Brain pericyte (primary cell): ENCODE measurements around the gene EFNA3.

Experiments used
- DNase-seq: peaks from one replicate; pipeline ENCODE4 v3.0.0-alpha.2; 2012; ENCODE audit warnings: low read depth, low spot score

The EFNA3 gene

GRCh38 chr1:155048449-155049334 lies 29.9 kb upstream of the EFNA3 start:
- no peak for DNase-seq

DNA sequence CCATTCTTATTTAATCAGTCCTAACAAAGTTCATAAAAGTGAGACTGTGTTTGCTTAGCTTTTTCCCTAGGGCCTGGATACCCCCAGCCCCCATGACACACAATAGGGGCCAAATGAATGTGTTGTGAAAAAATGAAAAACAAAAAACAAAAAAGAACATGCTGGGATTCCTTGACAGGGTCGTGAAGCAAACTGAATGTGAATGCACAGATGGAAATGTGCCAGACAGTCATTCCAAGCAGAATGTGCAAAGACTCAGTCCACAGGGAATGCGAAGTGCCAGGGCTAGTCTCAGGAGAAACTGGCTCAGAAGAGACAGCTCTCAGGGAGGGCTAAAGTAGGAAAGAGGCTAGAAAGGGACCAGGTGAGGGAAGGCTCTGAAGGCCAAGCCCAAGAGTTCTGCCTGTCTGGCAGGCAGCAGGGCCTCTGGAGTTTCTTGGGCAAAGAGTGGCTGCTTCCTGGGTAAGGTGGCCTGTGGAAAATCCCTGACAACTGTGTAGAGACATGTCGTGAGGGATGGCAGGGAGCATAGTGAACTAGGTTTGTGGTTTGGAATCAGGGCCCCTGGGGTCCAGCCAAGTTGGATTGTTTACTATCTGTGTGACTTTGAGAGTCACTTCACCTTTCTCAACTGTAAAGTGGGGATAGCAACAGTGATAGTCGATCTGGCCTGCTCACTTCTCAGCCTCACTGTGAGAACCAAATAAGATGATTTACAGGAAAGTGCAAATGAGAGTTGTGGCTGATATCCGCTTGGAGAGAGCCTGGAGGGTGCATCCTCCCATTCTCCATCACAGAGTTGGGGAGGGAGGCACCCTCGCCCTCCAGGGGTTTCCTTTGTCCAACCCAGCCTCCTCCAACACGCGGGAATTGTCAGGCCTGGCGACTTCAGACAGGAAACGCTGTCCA lies 28.7 kb upstream of the EFNA3 start:
- no peak for DNase-seq

GRCh38 chr1:155050560-155051341 lies 27.9 kb upstream of the EFNA3 start, which contains the start of gene ADAM15:
Gene ADAM15, plus strand, starts transcription at chr1:155051316. Its CDS starts 71 bp downstream, at chr1:155051387.
- DNase-seq, result no peak

- no peak for DNase-seq
Measured at GRCh38 chr1:155051342-155051776, 27.3 kb upstream of the EFNA3 start.

DNA sequence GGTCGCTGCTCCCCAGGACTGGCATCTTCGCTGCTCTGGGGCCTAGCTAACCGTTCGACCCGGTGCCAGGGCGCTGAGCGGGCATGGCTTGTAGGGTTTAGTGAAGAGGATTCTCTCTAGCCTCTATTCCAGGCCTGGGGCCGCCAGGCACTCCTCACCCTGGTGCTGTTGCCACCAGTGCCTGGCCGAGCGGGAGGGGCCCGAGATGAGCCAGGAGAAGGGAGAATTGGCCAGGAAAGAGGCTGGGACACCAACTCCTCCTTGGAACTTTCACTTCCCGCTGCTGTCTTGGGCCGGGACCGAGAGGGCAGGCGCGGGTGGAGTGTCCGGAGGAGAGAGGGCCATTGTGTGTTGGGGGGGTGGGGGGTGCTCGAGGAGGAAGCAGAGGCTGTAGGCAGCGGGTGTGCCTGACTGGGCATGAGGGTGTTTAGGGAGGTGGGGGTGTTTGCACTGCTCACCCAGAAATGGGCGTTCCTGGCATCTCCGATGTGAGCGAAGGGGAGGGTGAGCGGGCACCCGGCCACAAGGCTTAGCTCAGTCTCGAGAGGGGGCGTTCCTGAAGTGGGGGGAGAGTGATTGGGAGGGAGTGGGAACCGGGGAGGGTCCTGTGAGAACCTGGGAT lies 26.7 kb upstream of the EFNA3 start:
- DNase-seq, result no peak

GRCh38 chr1:155052439-155053395 lies 25.9 kb upstream of the EFNA3 start:
- DNase-seq, result no peak

- no peak for DNase-seq
Measured at GRCh38 chr1:155053531-155054105, 25.0 kb upstream of the EFNA3 start.

DNA sequence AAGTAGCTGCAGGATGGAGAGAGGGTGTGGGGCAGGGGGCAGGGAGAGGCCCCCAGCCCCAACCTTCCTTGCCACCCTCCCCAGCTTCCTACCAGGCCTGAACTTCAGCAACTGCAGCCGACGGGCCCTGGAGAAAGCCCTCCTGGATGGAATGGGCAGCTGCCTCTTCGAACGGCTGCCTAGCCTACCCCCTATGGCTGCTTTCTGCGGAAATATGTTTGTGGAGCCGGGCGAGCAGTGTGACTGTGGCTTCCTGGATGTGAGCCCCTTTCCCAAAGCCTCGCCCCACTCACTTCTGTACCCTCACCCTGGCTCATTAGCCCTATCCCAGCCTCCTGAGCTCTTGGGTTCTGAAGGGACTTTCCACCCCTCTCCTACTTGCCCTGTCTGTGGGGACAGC lies 21.5 kb upstream of the EFNA3 start:
- DNase-seq, result no peak

GRCh38 chr1:155057788-155058211 lies 20.8 kb upstream of the EFNA3 start:
- DNase-seq, result no peak

- DNase-seq, result no peak
Measured at GRCh38 chr1:155060736-155061135, 17.9 kb upstream of the EFNA3 start.

DNA sequence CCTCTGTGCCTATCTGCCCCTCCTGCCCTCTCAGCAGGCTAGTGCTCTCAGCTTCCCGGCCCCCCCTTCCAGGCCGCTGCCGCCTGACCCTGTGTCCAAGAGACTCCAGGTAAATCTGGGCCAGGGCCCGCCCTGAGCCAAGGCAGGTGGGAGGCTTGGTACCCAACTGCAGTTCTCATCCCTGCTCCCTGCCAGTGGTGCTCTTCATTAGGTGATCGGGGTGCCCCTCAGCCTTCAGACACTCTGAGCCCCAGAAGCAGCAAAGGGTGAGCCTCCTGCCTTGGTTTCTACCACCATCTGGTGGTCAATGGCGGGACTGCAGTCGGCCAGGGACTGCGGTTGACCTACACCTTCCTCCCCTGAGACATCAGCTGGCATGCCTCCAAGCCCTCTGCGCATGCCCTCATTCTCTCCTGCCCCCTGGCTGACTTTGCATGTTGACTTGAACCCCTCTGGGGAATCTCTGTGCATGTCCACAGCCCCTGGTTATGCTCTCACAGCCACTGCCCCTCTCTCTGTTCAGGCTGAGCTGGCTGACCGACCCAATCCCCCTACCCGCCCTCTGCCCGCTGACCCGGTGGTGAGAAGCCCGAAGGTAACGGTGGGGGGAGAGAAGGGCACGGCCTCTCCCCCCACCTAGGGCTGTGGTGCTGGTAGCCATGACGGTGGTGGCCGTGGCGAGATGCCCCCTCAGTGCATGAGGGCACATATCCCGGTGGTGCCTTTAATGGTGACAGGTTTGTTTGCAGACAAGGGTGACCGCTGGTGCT lies 17.1 kb upstream of the EFNA3 start:
- DNase-seq, result peak; percentile 65

GRCh38 chr1:155062151-155062686 lies 16.4 kb upstream of the EFNA3 start:
- DNase-seq, result no peak

- DNase-seq, result no peak
Measured at GRCh38 chr1:155062702-155063411, 15.8 kb upstream of the EFNA3 start.

DNA sequence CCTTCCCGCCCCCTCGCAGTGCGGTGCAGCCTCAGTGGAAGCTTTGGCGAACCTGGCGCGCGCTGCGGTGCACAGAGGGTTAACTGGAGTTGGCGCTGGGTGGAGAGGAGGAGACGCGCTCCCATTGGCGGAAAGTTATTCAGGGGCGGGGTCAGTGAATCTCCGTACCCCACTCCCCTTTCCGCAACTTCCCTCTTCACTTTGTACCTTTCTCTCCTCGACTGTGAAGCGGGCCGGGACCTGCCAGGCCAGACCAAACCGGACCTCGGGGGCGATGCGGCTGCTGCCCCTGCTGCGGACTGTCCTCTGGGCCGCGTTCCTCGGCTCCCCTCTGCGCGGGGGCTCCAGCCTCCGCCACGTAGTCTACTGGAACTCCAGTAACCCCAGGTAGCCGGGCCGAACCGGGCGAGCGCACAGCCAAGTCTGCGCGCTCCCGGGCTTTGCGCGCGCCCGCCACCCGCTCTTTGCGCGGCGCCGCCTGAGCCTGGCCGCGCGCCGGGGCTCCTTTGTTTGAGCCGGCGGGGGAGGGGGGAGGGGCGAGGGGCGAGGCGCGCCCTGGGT lies 15.0 kb upstream of the EFNA3 start, which contains the start of gene EFNA4:
Gene EFNA4 (plus strand): TSS at position 191 of the 561 bp plus-strand sequence. CDS start 84 bp downstream, at position 275.
- no peak for DNase-seq

DNA sequence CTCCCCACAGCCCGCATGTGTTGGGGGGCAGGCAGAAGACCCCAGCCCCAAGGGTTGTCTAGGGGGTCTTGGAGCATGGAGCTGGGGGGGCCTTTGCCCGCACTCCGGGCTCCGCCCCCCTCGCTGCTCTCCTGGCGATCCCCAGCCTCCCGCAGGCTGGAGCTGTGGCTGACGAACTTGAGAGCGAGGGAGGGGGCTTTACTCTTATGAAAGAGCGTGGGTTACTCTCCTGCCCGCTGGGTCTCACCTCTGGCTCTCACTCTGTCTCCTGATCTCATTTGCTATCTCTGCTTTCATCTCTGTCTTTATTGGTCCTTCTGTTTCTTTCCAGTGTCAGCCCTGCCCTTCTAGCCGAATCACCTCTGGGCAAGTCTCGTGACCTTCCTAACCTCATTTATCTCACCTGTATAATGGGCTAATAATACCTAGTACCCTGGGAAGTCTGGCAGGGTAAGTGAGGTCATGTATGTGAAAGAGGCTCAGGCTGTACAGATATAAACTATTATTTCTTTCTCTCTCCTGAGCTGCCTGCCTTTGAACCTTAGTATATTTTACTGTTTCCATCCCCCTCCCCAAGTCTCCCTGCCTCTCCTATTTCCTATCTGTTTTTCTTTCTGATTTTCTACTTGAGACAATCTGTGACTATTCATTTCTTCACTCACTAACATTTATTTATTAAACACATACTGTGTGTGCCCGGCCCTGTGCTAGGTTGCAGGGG lies 14.4 kb upstream of the EFNA3 start:
- no peak for DNase-seq

GRCh38 chr1:155064832-155065429 lies 13.7 kb upstream of the EFNA3 start:
- no peak for DNase-seq
